GM13977 (cell line): Measurements from ENCODE around the gene BANK1.

Experiments used
- DNase-seq: peaks from one replicate; pipeline ENCODE4 v3.0.0; 2012; ENCODE audit warnings: low spot score
- in situ Hi-C: fragments of 300-500 bp; cut with MboI; formaldehyde crosslinking; loops from one replicate; pipeline ENCODE4 v1.12.0; 2022; ENCODE audit warnings: low sequenced_read_pairs, low pct_unique_long_range_greater_than_20kb, mixed read lengths, inconsistent platforms; ENCODE audit not compliant: unreplicated experiment
- TF ChIP-seq, protein P1 (sequence below): IDR thresholded peaks from 2 replicates; pipeline ENCODE4 v1.5.1; 2012; ENCODE audit warnings: mild to moderate bottlenecking, control low read depth; ENCODE audit not compliant: insufficient read depth; ENCODE audit errors: extremely low read depth, missing control alignments

Gene BANK1

DNA sequence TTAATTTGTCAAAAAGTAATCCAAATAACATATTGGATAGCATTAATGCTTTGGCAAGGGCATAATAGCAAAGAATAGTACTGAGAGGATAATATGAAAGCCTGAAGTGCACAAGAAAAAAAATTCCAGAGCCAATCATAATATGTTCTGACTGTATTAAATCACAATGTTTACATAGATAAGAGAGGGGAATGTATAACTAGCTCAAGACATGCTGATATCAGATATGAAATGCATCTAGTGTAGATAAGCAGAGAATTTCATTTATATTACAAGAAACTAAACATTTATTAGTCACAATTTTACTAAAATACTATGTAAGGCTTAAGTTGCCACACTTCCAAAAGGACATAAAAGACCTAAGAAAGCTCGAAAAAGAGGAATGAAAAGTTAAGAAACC is 193.3 kb downstream of the BANK1 start:
- DNase-seq, result no peak
- in situ Hi-C loops, result no loop called here
- TF ChIP-seq, protein P1, sequence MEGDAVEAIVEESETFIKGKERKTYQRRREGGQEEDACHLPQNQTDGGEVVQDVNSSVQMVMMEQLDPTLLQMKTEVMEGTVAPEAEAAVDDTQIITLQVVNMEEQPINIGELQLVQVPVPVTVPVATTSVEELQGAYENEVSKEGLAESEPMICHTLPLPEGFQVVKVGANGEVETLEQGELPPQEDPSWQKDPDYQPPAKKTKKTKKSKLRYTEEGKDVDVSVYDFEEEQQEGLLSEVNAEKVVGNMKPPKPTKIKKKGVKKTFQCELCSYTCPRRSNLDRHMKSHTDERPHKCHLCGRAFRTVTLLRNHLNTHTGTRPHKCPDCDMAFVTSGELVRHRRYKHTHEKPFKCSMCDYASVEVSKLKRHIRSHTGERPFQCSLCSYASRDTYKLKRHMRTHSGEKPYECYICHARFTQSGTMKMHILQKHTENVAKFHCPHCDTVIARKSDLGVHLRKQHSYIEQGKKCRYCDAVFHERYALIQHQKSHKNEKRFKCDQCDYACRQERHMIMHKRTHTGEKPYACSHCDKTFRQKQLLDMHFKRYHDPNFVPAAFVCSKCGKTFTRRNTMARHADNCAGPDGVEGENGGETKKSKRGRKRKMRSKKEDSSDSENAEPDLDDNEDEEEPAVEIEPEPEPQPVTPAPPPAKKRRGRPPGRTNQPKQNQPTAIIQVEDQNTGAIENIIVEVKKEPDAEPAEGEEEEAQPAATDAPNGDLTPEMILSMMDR, result no peak

DNA sequence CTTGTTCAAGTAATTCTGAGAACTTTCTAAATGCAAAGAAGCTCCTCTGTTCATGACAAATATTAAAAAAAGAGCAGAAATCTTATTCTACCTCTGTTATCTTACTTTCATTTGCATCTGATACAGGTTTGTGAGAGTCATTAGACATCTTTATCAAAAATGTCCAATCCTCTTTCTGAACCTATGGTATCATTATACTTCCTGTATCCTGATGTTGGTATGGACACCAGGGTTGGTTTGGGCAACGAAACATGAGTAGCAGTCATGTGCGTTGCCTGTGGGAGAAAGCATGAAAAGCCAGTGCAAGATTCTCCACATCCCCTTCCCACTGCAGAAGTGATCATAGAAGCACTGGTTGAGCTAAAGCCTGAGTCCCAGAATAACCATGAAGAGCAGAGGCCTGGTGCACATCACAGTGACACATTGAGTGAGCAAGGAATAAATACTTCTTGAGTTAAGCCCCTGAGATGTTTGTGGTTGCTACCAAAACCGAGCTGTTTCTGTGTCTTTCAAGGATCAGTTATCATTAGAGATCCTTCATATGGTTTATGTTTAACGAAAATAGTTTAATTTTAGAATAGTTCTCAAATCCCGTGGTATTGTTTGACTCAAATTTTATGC is 197.2 kb downstream of the BANK1 start:
- in situ Hi-C loops, result no loop called here
- TF ChIP-seq, protein P1, result no peak
- DNase-seq, result no peak

DNA sequence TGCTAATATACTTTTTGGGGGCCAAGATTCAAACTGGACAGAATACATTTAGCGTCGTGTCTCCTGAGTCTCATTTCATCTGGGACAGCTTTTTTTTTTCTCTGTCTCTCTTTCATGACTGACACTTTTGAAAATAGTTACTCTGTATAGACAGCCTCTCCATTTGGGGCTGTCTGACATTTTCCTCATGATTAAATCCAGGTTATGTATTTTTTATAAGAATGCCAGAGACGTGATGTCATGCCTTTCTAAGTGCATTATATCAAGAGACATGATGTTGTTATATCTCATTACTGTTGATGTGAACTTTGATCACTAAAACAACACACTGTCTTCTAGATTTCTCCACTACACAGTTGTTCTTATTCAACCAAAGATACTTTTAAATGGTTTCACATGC is 199.0 kb downstream of the BANK1 start:
- in situ Hi-C loops, result no loop called here
- TF ChIP-seq, protein P1, result no peak
- no peak for DNase-seq

DNA sequence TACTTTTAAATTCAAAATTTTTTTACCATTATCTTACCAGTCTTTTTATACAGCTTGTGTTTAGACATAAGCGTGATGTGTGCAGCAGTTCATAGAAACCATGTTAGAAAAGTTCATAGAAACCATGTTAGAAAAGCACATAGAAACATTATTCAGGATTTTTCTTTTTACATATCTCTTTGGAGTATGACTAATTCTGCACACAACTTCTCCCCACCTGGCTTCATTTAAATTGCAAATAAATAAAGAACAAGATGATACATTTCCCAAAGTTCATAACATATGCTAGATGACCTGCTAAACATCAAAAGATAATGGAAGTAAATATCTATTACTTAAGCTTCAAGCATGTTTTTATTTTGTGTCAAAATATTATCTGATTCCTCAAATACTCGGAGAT is 201.9 kb downstream of the BANK1 start:
- DNase-seq, result no peak
- in situ Hi-C loops, result no loop called here
- TF ChIP-seq, protein P1, result no peak

DNA sequence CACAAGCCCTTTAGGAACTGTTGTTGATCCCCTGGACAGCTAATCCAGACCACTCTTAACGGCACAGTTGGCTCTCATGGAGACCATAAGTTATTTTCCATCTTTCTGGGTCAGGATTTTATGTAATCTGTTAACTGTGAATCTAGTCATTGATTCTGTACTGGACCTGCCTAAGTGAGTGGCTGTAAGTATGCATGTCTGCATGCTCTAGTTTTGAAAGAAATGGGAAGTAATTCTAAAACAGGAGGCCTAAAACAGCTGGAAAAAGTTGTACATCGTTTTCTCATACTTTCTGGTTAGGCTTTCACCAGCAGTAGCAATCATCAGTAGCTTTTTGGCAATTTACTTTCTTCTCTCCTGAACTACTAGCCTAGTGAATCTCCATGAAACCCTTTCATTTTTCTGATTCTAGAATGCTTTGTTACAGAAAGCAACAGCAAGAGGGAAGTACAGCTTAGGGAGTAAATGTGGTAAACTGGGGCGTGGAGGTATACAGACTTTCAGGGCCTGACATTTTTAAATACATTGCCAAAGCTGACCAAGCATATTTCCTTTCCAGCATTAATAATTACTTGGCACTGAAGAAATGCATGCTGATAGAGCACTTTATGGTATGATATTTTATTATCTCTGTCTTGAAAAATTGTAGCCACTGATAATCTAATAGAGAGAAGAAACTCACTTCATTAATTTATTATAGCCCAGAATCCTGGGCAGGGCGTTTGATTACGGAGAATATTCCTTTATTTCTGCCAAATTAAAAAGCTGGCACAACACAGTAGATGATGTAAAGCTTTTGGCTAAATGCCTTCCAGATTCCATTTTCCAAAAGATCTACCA is 202.7 kb downstream of the BANK1 start:
- TF ChIP-seq, protein P1, result peak; percentile 15
- DNase-seq, result no peak
- in situ Hi-C loops, result no loop called here

DNA sequence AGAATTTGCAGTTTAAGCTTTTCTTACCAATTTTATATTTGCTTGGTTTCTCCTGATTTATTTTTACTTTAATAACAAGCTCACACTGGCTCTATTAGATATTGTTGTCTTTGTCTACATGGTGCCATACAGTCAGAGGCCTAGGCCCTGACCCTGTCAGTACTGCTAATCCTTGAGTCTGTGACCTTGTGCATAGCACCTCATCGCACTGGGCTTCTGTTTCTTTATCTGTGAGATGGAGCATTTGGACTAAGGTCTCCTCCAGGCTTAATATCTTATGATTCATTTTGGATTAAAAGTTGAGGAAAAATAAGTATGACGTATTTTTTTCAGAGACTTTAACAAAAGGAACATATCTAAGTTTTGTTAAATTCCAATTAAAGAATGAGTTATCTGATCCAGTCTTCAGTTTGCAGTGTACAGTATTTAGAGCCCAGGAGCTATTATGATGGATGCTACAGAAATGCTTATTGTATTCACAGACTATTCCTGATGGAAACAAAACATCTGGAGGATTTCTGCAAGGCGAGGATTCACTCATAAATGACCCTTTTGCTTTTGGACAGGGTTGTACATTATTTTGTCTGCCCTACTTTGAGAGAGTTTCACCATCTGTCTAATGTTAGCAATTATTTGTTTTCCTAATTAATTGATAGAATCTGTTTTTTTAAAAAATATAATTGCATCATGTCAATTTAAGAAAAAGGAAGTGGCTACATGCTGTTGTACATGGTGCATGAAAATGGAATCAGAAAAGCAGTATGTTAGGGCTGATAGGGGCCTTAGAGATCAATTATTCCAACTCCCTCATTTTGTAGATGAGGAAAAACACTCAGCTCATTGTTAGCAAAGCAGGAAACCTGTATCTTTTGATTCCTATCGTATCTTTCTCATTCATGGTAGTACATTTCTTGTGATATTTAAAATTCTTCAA is 203.6 kb downstream of the BANK1 start:
- DNase-seq, result no peak
- TF ChIP-seq, protein P1, result no peak
- in situ Hi-C loops, result no loop called here
